H1 (cell line): ENCODE data around the gene PBX1.

Experiments used
- ATF2 ChIP-seq: IDR thresholded peaks from 2 replicates; pipeline ENCODE4 v1.6.1; 2012; ENCODE audit warnings: low read length, inconsistent platforms
- ATF3 ChIP-seq: IDR thresholded peaks from 2 replicates; pipeline ENCODE4 v1.6.1; 2011; ENCODE audit warnings: low read depth, mild to moderate bottlenecking, low read length; ENCODE audit not compliant: insufficient read depth
- CTCF ChIP-seq, 3 experiments: IDR thresholded peaks; 1 replicate in 2 of 3; 2 replicates in 1 of 3; pipeline versions ENCODE4 v1.5.1 to v1.6.1; 2011; ENCODE audit warnings: low read length in 3 of 3, mild to moderate bottlenecking in 3 of 3, inconsistent platforms in 2 of 3, low read depth in 1 of 3, moderate library complexity in 1 of 3; ENCODE audit not compliant: insufficient read depth in 1 of 3; ENCODE audit errors: control extremely low read depth in 1 of 3
- EP300 ChIP-seq, 2 experiments: IDR thresholded peaks; 1 replicate in 1 of 2; 2 replicates in 1 of 2; pipeline ENCODE4 v1.6.1; 2011 to 2012; ENCODE audit warnings: low read depth in 2 of 2, low read length in 2 of 2, mild to moderate bottlenecking in 2 of 2, borderline replicate concordance in 1 of 2, inconsistent platforms in 1 of 2, moderate library complexity in 1 of 2
- EZH2 ChIP-seq: fragments of 200-600 bp; sonication (generic); IDR thresholded peaks from 2 replicates; pipeline ENCODE4 v1.7.1; 2012; ENCODE audit warnings: low read depth, mild to moderate bottlenecking, moderate library complexity, low read length, inconsistent platforms; ENCODE audit not compliant: severe bottlenecking
- JUN ChIP-seq: IDR thresholded peaks from 2 replicates; pipeline ENCODE4 v1.6.1; 2011; ENCODE audit warnings: low read depth, mild to moderate bottlenecking, improper control_type of control experiment, low read length
- KDM1A ChIP-seq: fragments of 200-600, 300-600 bp; sonication (generic); IDR thresholded peaks from 2 replicates; pipeline ENCODE4 v1.7.1; 2016; ENCODE audit warnings: mild to moderate bottlenecking, low read length, borderline replicate concordance
- NRF1 ChIP-seq: IDR thresholded peaks from 2 replicates; pipeline ENCODE4 v1.6.1; 2011; ENCODE audit warnings: mild to moderate bottlenecking, low read depth, low read length, improper control_type of control experiment
- PHF8 ChIP-seq: fragments of 200-600 bp; sonication (generic); conservative IDR thresholded peaks from 2 replicates; pipeline ENCODE4 v1.7.1; 2012; ENCODE audit warnings: low read depth, mild to moderate bottlenecking, inconsistent platforms, low read length, moderate library complexity
- POLR2A ChIP-seq, 2 experiments: IDR thresholded peaks; 1 replicate in 1 of 2; 2 replicates in 1 of 2; pipeline ENCODE4 v1.6.1; 2011; ENCODE audit warnings: low read depth in 2 of 2, low read length in 2 of 2, mild to moderate bottlenecking in 2 of 2; ENCODE audit errors: control extremely low read depth in 1 of 2
- POLR2AphosphoS5 ChIP-seq: IDR thresholded peaks from 2 replicates; pipeline ENCODE4 v1.6.1; 2011; ENCODE audit warnings: low read depth, low read length
- RAD21 ChIP-seq, 2 experiments: IDR thresholded peaks in 1 of 2; conservative IDR thresholded peaks in 1 of 2; 2 replicates each; pipeline ENCODE4 v1.6.1; 2011; ENCODE audit warnings: low read depth in 2 of 2, low read length in 2 of 2, improper control_type of control experiment in 1 of 2, inconsistent platforms in 1 of 2, mild to moderate bottlenecking in 1 of 2, moderate library complexity in 1 of 2
- SIRT6 ChIP-seq: IDR thresholded peaks from one replicate; pipeline ENCODE4 v1.7.1; 2012; ENCODE audit warnings: low read length, inconsistent platforms
- USF2 ChIP-seq: IDR thresholded peaks from 2 replicates; pipeline ENCODE4 v1.6.1; 2011; ENCODE audit warnings: low read length, improper control_type of control experiment

- TF ChIP-seq CTCF (IDR thresholded peaks at IDR 0.05; ENCODE audit: control extremely low read depth in 1 of 3, insufficient read depth in 1 of 3, low read depth in 1 of 3, low read length in 3 of 3), result peak in 1 of 3 experiments; percentile 39; a peak in 1 of 4 replicates
- TF ChIP-seq EP300 (IDR thresholded peaks at IDR 0.05; ENCODE audit: borderline replicate concordance in 1 of 2, low read depth in 2 of 2, low read length in 2 of 2), result no peak
- no peak for TF ChIP-seq EZH2
- no peak for TF ChIP-seq ATF2
- TF ChIP-seq JUN, result no peak
- no peak for TF ChIP-seq USF2
- TF ChIP-seq SIRT6, result no peak
- TF ChIP-seq KDM1A, result no peak
- no peak for TF ChIP-seq ATF3
- TF ChIP-seq PHF8, result no peak
- no peak for TF ChIP-seq POLR2A (IDR thresholded peaks at IDR 0.05; ENCODE audit: control extremely low read depth in 1 of 2, low read depth in 2 of 2, low read length in 2 of 2)
- TF ChIP-seq POLR2AphosphoS5, result no peak
- 0 out of 4 replicates have a peak, but pooled peaks of 1 of the 2 experiments have one; percentile 6 for TF ChIP-seq RAD21 (IDR thresholded peaks at IDR 0.05 in 1 of 2, conservative IDR thresholded peaks at IDR 0.05 in 1 of 2; ENCODE audit: low read depth in 2 of 2, low read length in 2 of 2)
- no peak for TF ChIP-seq NRF1
Observed at GRCh38 chr1:164625004-164625617, 66.1 kb downstream of the PBX1 start.
